Caco-2 (cell line): ENCODE data around the gene SMIM13. TPM values are rescaled to one million over a fixed set of nuclear protein-coding genes. Genes with fewer than 3 reads are reported as not detected.

Experiments used
- BruUV-seq: library from RNA; stranded (reverse); fragments of 400-500 nt; replicated peaks from 2 replicates; lab custom pipeline; 2021; lab: Mats Ljungman, UMichigan
- CTCF ChIA-PET: fragments of 300-600 bp; sonication (Branson Sonifier 250); formaldehyde crosslinking; loops from one replicate; lab custom pipeline; 2022; ENCODE audit warnings: antibody characterized with exemption; lab: Charles Lee
- POLR2A ChIA-PET: fragments of 300-600 bp; sonication (Branson Sonifier 250); formaldehyde crosslinking; loops from one replicate; lab custom pipeline; 2022; ENCODE audit warnings: antibody characterized with exemption; lab: Charles Lee
- DNase-seq, 2 experiments: peaks; one replicate each; pipeline versions ENCODE4 v3.0.0 to v3.0.0-alpha.2; 2020 to 2022
- H3K27me3 ChIP-seq: replicated peaks from 2 replicates; pipeline ENCODE4 v1.6.0; 2011; ENCODE audit warnings: low read length; ENCODE audit not compliant: control insufficient read depth, insufficient read depth
- H3K36me3 ChIP-seq: 2 replicates; pipeline ENCODE4 v1.5.1; 2011; ENCODE audit warnings: low read length; ENCODE audit not compliant: control insufficient read depth, insufficient read depth
- H3K4me1 ChIP-seq: fragments of 250-450 bp; sonication (Bioruptor Pico); 2 replicates; pipeline ENCODE4 v1.5.1; 2020; ENCODE audit warnings: mild to moderate bottlenecking
- H3K4me3 ChIP-seq: 2 replicates; pipeline ENCODE4 v1.5.1; 2011; ENCODE audit warnings: low read depth, mild to moderate bottlenecking, control low read depth, low read length
- H3K9me3 ChIP-seq: fragments of 250-450 bp; sonication (Bioruptor Pico); 2 replicates; pipeline ENCODE4 v1.5.1; 2020; ENCODE audit warnings: mild to moderate bottlenecking, moderate library complexity
- H3K27ac Mint-ChIP-seq: one replicate; pipeline ENCODE4 v1.8.0; 2022; ENCODE audit warnings: mixed read lengths; ENCODE audit not compliant: unreplicated experiment
- H3K27me3 Mint-ChIP-seq: one replicate; pipeline ENCODE4 v1.8.0; 2022; ENCODE audit warnings: mixed read lengths; ENCODE audit not compliant: insufficient read depth, unreplicated experiment
- H3K36me3 Mint-ChIP-seq: one replicate; pipeline ENCODE4 v1.8.0; 2022; ENCODE audit warnings: mild to moderate bottlenecking, mixed read lengths; ENCODE audit not compliant: insufficient read depth, unreplicated experiment
- H3K4me1 Mint-ChIP-seq: one replicate; pipeline ENCODE4 v1.8.0; 2022; ENCODE audit warnings: low read depth, mixed read lengths; ENCODE audit not compliant: unreplicated experiment
- H3K4me3 Mint-ChIP-seq: one replicate; pipeline ENCODE4 v1.8.0; 2022; ENCODE audit warnings: mild to moderate bottlenecking, moderate library complexity, mixed read lengths; ENCODE audit not compliant: unreplicated experiment
- H3K9me3 Mint-ChIP-seq: one replicate; pipeline ENCODE4 v1.8.0; 2022; ENCODE audit warnings: mixed read lengths; ENCODE audit not compliant: unreplicated experiment
- CTCF ChIP-seq, 2 experiments: fragments of 200-600 bp in 1 of 2; IDR thresholded peaks; 1 replicate in 1 of 2; 2 replicates in 1 of 2; pipeline versions ENCODE4 v1.5.1 to v1.8.0; 2011 to 2022; ENCODE audit warnings: antibody characterized with exemption in 1 of 2, control low read depth in 1 of 2, inconsistent platforms in 1 of 2, low read depth in 1 of 2, low read length in 1 of 2, mild to moderate bottlenecking in 1 of 2, moderate library complexity in 1 of 2; ENCODE audit not compliant: insufficient read depth in 1 of 2, severe bottlenecking in 1 of 2, unreplicated experiment in 1 of 2
- intact Hi-C: fragments of 100-400 bp; cut with micrococcal nuclease; formaldehyde crosslinking; loops from one replicate; pipeline ENCODE4 v1.10.0; 2022; ENCODE audit not compliant: unreplicated experiment
- total RNA-seq: library from RNA; stranded (reverse); gene quantifications from 2 replicates; pipeline ENCODE4 v1.2.3, GENCODE V29; 2022

SMIM13 gene
- total RNA-seq, 1 experiment from 2014 or later, result 18.8 TPM

DNA sequence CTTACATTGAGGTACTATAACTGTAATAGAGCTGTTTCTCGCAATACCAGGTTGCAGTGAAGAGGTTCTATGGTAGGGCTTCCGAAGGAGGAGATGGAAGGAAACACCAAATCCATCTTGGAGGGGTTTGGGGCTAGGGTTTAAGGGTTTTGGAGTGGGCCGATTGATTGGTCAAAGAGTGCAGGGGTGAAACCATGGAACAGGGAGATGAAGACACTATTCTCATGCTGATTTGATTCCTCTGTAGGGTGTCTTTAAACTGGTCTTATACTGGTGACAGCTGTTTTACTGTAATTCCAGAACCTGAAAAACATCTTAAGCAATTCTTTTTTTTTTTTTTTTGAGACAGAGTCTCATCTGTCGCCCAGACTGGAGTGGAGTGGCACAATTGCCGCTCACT is 7.8 kb downstream of the SMIM13 start:
- peaks cover 15% of the 10 kb centered on the region for H3K9me3 Mint-ChIP-seq
- intact Hi-C loops, result no loop called here
- H3K27me3 Mint-ChIP-seq, result no peaks in the 10 kb centered on the region
- no peak overlapping the region for H3K4me3 Mint-ChIP-seq
- Histone ChIP-seq H3K4me3 (no peak overlapping the region), H3K9me3 (no peaks in the 10 kb centered on the region; the same call in 1 of the 2 replicates), H3K4me1 (peaks cover 19% of the 10 kb centered on the region), H3K36me3 (no peaks in the 10 kb centered on the region), H3K27me3 (no peaks in the 10 kb centered on the region)
- ChIA-PET POLR2A (no interaction called here), CTCF (no interaction called here)
- H3K4me1 Mint-ChIP-seq, result peaks cover 21% of the 10 kb centered on the region
- DNase-seq, result no peak
- H3K36me3 Mint-ChIP-seq, result peaks cover 49% of the 10 kb centered on the region
- no TSS peak for BruUV-seq
- H3K27ac Mint-ChIP-seq, result no peak overlapping the region
- no peak for TF ChIP-seq CTCF (IDR thresholded peaks at IDR 0.05; ENCODE audit: insufficient read depth in 1 of 2, low read depth in 1 of 2, low read length in 1 of 2, severe bottlenecking in 1 of 2, unreplicated experiment in 1 of 2)

DNA sequence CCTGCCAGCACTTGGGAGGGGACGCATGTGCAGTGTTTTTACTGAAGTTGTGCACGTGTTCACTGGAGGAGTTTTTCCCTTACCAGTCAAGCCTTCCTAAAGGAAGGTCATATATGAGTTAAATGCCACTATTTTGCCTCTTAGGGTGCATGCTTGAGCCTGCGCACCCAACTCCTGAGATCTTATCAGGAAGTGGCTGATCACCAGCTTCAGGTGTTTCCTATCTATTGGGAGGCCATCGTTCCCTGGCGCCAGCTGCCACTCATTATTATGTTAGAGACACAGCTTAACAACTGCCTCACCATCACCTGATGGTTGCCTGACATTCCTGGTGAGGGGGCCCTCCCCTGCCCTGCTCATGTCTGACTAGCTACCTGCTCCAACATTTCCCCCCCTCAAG is 9.4 kb downstream of the SMIM13 start:
- DNase-seq, result no peak
- no peaks in the 10 kb centered on the region for H3K36me3 ChIP-seq
- no peaks in the 10 kb centered on the region; the same call in 1 of the 2 replicates for H3K9me3 ChIP-seq
- no peak overlapping the region for H3K4me3 Mint-ChIP-seq
- H3K27ac Mint-ChIP-seq, result no peak overlapping the region
- no peaks in the 10 kb centered on the region for H3K27me3 ChIP-seq
- intact Hi-C loops, result no loop called here
- H3K4me1 ChIP-seq, result peaks cover 9% of the 10 kb centered on the region
- peaks cover 15% of the 10 kb centered on the region for H3K9me3 Mint-ChIP-seq
- no TSS peak for BruUV-seq
- POLR2A ChIA-PET, result no interaction called here
- CTCF ChIA-PET, result no interaction called here
- no peak overlapping the region for H3K4me3 ChIP-seq
- H3K4me1 Mint-ChIP-seq, result peaks cover 14% of the 10 kb centered on the region
- no peaks in the 10 kb centered on the region for H3K27me3 Mint-ChIP-seq
- peaks cover 44% of the 10 kb centered on the region for H3K36me3 Mint-ChIP-seq
- TF ChIP-seq CTCF (IDR thresholded peaks at IDR 0.05; ENCODE audit: insufficient read depth in 1 of 2, low read depth in 1 of 2, low read length in 1 of 2, severe bottlenecking in 1 of 2, unreplicated experiment in 1 of 2), result no peak

DNA sequence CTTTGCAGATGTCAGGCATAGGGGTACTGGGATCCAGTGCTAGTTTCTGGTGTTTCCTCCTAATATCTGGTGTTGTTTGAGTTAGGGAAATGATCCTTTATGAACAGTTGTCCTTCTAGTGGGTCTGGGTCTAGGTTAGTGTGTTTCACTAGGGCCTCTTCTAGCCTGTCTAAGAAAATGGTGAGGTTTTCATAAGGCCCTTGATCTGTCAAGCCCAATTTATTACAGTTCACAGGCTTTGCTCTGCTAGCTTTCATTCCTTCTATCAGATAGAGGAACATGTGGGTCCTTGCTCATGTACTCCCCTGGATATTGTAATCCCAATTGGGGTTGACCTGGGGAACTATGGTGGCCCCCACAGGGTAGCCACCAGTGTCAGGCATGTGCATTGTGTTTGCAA is 15.1 kb downstream of the SMIM13 start:
- intact Hi-C loops, result no loop called here
- Mint-ChIP-seq H3K4me1 (peaks cover 7% of the 10 kb centered on the region), H3K4me3 (no peak overlapping the region), H3K27me3 (no peaks in the 10 kb centered on the region), H3K36me3 (peaks cover 15% of the 10 kb centered on the region), H3K9me3 (no peaks in the 10 kb centered on the region), H3K27ac (no peak overlapping the region)
- ChIA-PET CTCF (no interaction called here), POLR2A (no interaction called here)
- H3K36me3 ChIP-seq, result no peaks in the 10 kb centered on the region
- H3K9me3 ChIP-seq, result no peaks in the 10 kb centered on the region
- BruUV-seq, result no TSS peak
- peaks cover 20% of the 10 kb centered on the region for H3K4me1 ChIP-seq
- H3K4me3 ChIP-seq, result no peak overlapping the region
- no peaks in the 10 kb centered on the region for H3K27me3 ChIP-seq
- TF ChIP-seq CTCF (IDR thresholded peaks at IDR 0.05; ENCODE audit: insufficient read depth in 1 of 2, low read depth in 1 of 2, low read length in 1 of 2, severe bottlenecking in 1 of 2, unreplicated experiment in 1 of 2), result no peak
- DNase-seq, result no peak
